H1 (cell line): ENCODE results near the gene ZNF775. TPM values are rescaled to one million over a fixed set of nuclear protein-coding genes. Genes with fewer than 3 reads are reported as not detected.

Experiments
- ASH2L ChIP-seq: fragments of 200-600, 300-600 bp; sonication (generic); IDR thresholded peaks from one replicate; pipeline ENCODE4 v1.7.1; 2017; ENCODE audit warnings: low read length
- BACH1 ChIP-seq: IDR thresholded peaks from 2 replicates; pipeline ENCODE4 v1.6.1; 2012; ENCODE audit warnings: low read length, improper control_type of control experiment
- CHD7 ChIP-seq: fragments of 300-600 bp; sonication (generic); IDR thresholded peaks from 2 replicates; pipeline ENCODE4 v1.7.1; 2012; ENCODE audit warnings: low read length, moderate library complexity, mild to moderate bottlenecking, inconsistent platforms; ENCODE audit not compliant: insufficient replicate concordance
- EP300 ChIP-seq, 2 experiments: IDR thresholded peaks; 1 replicate in 1 of 2; 2 replicates in 1 of 2; pipeline ENCODE4 v1.6.1; 2011 to 2012; ENCODE audit warnings: low read depth in 2 of 2, low read length in 2 of 2, mild to moderate bottlenecking in 2 of 2, borderline replicate concordance in 1 of 2, inconsistent platforms in 1 of 2, moderate library complexity in 1 of 2
- HDAC6 ChIP-seq: IDR thresholded peaks from one replicate; pipeline ENCODE4 v1.7.1; 2012; ENCODE audit warnings: low read depth, mild to moderate bottlenecking, inconsistent platforms, low read length, moderate library complexity
- JUND ChIP-seq: IDR thresholded peaks from 2 replicates; pipeline ENCODE4 v1.6.1; 2011; ENCODE audit warnings: mild to moderate bottlenecking, improper control_type of control experiment, low read length
- KDM1A ChIP-seq: fragments of 200-600, 300-600 bp; sonication (generic); IDR thresholded peaks from 2 replicates; pipeline ENCODE4 v1.7.1; 2016; ENCODE audit warnings: mild to moderate bottlenecking, low read length, borderline replicate concordance
- NANOG ChIP-seq: IDR thresholded peaks from 2 replicates; pipeline ENCODE4 v1.6.1; 2011; ENCODE audit warnings: low read length, low read depth, mild to moderate bottlenecking, inconsistent platforms; ENCODE audit not compliant: insufficient read depth, poor library complexity, severe bottlenecking
- SRF ChIP-seq: IDR thresholded peaks from 2 replicates; pipeline ENCODE4 v1.6.1; 2011; ENCODE audit warnings: mild to moderate bottlenecking, low read depth, low read length, moderate library complexity
- SUZ12 ChIP-seq: fragments of 200-600 bp; sonication (generic); IDR thresholded peaks from 2 replicates; pipeline ENCODE4 v1.6.1; 2012; ENCODE audit warnings: mild to moderate bottlenecking, inconsistent platforms, low read length, moderate library complexity, mixed read lengths
- TBP ChIP-seq: IDR thresholded peaks from 2 replicates; pipeline ENCODE4 v1.6.1; 2011; ENCODE audit warnings: low read depth, low read length, improper control_type of control experiment
- polyA plus RNA-seq, 7 experiments: library from polyadenylated mRNA; depleted of rRNA in 3 of 7; stranded (reverse) in 5 of 7; unstranded in 2 of 7; fragments of >200 nt in 5 of 7; fragments of 200-250 nt in 2 of 7; gene quantifications; 1 replicate in 5 of 7; 2 replicates in 1 of 7; 4 replicates in 1 of 7; pipeline versions ENCODE4 v1.2.1 to v1.2.3, GENCODE V29; 2011 to 2013; ENCODE audit warnings: missing spikeins in 2 of 7, mixed read lengths in 2 of 7
- total RNA-seq: library from RNA; stranded (reverse); fragmentation: NEBNext Ultra II Directional; extraction: Animal tissue kit (Norgen Biotek cat#: 25700); gene quantifications from 2 replicates; pipeline ENCODE4 v1.2.1, GENCODE V29; 2021

Gene ZNF775
- total and polyA plus RNA-seq, 2 of the 8 experiments (the other 6 are each of a cell fraction or from before 2014, with no cell fraction given), result 13.6 to 21.5 TPM

- TF ChIP-seq CHD7, result no peak
- no peak for TF ChIP-seq SRF
- TF ChIP-seq ASH2L, result no peak
- TF ChIP-seq SUZ12, result no peak
- no peak for TF ChIP-seq BACH1
- TF ChIP-seq JUND, result no peak
- TF ChIP-seq TBP, result no peak
- TF ChIP-seq KDM1A, result no peak
- TF ChIP-seq NANOG, result no peak
- TF ChIP-seq EP300 (IDR thresholded peaks at IDR 0.05; ENCODE audit: borderline replicate concordance in 1 of 2, low read depth in 2 of 2, low read length in 2 of 2), result no peak
- no peak for TF ChIP-seq HDAC6
Observed at GRCh38 chr7:150370612-150371071, 8.5 kb upstream of the ZNF775 start (continued).
